Sigmoid colon (tissue), 4 donors: ENCODE results near the gene TMEM229B.

Source experiments
- CTCF ChIP-seq, 4 experiments: fragments of 450-650 bp in 3 of 4; fragments of 200-600 bp in 1 of 4; IDR thresholded peaks; one replicate each; pipeline ENCODE4 v1.5.1; 2016 to 2019; ENCODE audit warnings: antibody characterized with exemption in 4 of 4, mild to moderate bottlenecking in 3 of 4, moderate library complexity in 2 of 4
- EP300 ChIP-seq, 4 donors: sonication (generic); formaldehyde crosslinking; IDR thresholded peaks; one replicate each; pipeline ENCODE4 v1.6.1; 2017; ENCODE audit warnings: antibody characterized with exemption in 4 of 4
- POLR2A ChIP-seq, 2 donors: fragments of 450-650 bp; IDR thresholded peaks; one replicate each; pipeline ENCODE4 v1.6.1; 2016; ENCODE audit warnings: antibody characterized with exemption in 2 of 2, mild to moderate bottlenecking in 2 of 2, moderate library complexity in 2 of 2

- TF ChIP-seq POLR2A (IDR thresholded peaks at IDR 0.05): no peak
- TF ChIP-seq CTCF (IDR thresholded peaks at IDR 0.05): no peak
- TF ChIP-seq EP300 (IDR thresholded peaks at IDR 0.05): no peak
These were observed 8.5 kb downstream of the TMEM229B start for GRCh38 chr14:67480011-67480410.
